Gastrocnemius medialis (tissue), 4 donors: ENCODE results near the gene CEACAM5.

Experiments used
- CTCF ChIP-seq, 5 experiments: fragments of 450-650 bp in 3 of 5; fragments of 200-600 bp in 2 of 5; sonication (generic) in 2 of 5; IDR thresholded peaks in 4 of 5; conservative IDR thresholded peaks in 1 of 5; 1 replicate in 4 of 5; 2 replicates in 1 of 5; pipeline ENCODE4 v1.5.1; 2016 to 2019; ENCODE audit warnings: antibody characterized with exemption in 5 of 5, mild to moderate bottlenecking in 3 of 5, moderate library complexity in 3 of 5
- POLR2A ChIP-seq, 2 donors: fragments of 450-650 bp; IDR thresholded peaks; one replicate each; pipeline ENCODE4 v1.6.1; 2017; ENCODE audit warnings: antibody characterized with exemption in 2 of 2, mild to moderate bottlenecking in 2 of 2, moderate library complexity in 2 of 2

GRCh38 chr19:41709951-41710645 lies 1.7 kb downstream of the CEACAM5 start:
- TF ChIP-seq POLR2A (IDR thresholded peaks at IDR 0.05) (no peak), CTCF (IDR thresholded peaks at IDR 0.05 in 4 of 5, conservative IDR thresholded peaks at IDR 0.05 in 1 of 5) (no peak)
